SJCRH30 (cell line): Measurements from ENCODE around the gene MANEAL. TPM values are rescaled to one million over a fixed set of nuclear protein-coding genes. Genes with fewer than 3 reads are reported as not detected.
A peak's percentile ranks its signal among the peaks of the same experiment; 100 is the strongest.
"Not testable (repeated sequence)": the region's sequence is repeated elsewhere in the genome, so short reads cannot be mapped to it uniquely, and the experiment has no call there.

Experiments
- DNase-seq, 2 experiments: peaks; one replicate each; pipeline ENCODE4 v3.0.0-alpha.2; 2015 to 2020
- H3K27ac ChIP-seq: fragments of 250-450 bp; sonication (Bioruptor Pico); 2 replicates; pipeline ENCODE4 v1.5.1; 2020; ENCODE audit warnings: mild to moderate bottlenecking, moderate library complexity
- H3K27me3 ChIP-seq: fragments of 250-450 bp; sonication (Bioruptor Pico); 2 replicates; pipeline ENCODE4 v1.5.1; 2020; ENCODE audit warnings: mild to moderate bottlenecking, moderate library complexity
- H3K36me3 ChIP-seq: fragments of 250-450 bp; sonication (Bioruptor Pico); 2 replicates; pipeline ENCODE4 v1.5.1; 2020; ENCODE audit warnings: mild to moderate bottlenecking, moderate library complexity
- H3K4me1 ChIP-seq: fragments of 250-450 bp; sonication (Bioruptor Pico); 2 replicates; pipeline ENCODE4 v1.5.1; 2020; ENCODE audit warnings: mild to moderate bottlenecking, moderate library complexity
- H3K4me3 ChIP-seq: fragments of 250-450 bp; sonication (Bioruptor Pico); 2 replicates; pipeline ENCODE4 v1.5.1; 2020; ENCODE audit warnings: mild to moderate bottlenecking, moderate library complexity
- H3K9me3 ChIP-seq: fragments of 250-450 bp; sonication (Bioruptor Pico); replicated peaks from 2 replicates; pipeline ENCODE4 v1.5.1; 2020; ENCODE audit warnings: mild to moderate bottlenecking, moderate library complexity
- total RNA-seq: library from RNA; depleted of rRNA; stranded (reverse); fragments of >200 nt; shearing (Covaris generic); gene quantifications from 2 replicates; pipeline ENCODE4 v1.2.3, GENCODE V29; 2014

The MANEAL gene
- total RNA-seq, 1 experiment from 2014 or later, result 32.3 TPM

DNA sequence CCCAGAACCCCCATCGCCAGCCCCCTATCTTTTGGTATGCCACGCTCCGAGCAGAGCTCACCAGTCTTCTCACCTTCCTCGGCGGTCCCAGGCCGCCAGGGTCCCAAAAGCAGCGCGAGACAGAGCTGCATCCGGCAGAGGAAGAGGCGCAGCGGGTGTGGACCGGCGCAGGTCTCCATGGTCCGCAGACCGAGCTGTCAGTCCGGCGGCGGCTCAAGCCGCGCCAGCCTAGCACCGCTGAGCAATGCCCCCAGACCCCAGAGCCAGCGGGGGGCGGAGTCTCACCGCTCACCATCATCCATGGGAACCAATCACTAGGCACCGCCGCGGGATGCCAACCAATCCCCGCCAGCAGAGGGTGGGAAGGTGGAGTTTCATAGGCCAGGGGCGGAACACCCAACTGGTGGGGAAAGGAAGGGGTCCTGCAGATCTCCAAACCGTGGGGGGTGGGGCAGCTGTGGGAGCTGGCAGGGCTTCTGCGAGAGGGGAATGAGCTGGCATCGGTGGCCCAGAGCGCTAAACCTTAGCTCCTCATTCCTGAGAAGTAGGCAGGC lies 28.7 kb upstream of the MANEAL start, which contains the start of gene EPHA10:
Gene EPHA10, minus strand, starts transcription at position 233 of the 554 bp plus-strand sequence. Its CDS starts 54 bp downstream, at position 179.
- Histone ChIP-seq H3K4me1 (no peaks in the 10 kb centered on the region), H3K9me3 (no peaks in the 10 kb centered on the region), H3K4me3 (no peak within 1 kb of the TSS), H3K36me3 (no peaks in the 10 kb centered on the region), H3K27me3 (no peaks in the 10 kb centered on the region), H3K27ac (no peak within 1 kb of the TSS)
- no peak for DNase-seq

DNA sequence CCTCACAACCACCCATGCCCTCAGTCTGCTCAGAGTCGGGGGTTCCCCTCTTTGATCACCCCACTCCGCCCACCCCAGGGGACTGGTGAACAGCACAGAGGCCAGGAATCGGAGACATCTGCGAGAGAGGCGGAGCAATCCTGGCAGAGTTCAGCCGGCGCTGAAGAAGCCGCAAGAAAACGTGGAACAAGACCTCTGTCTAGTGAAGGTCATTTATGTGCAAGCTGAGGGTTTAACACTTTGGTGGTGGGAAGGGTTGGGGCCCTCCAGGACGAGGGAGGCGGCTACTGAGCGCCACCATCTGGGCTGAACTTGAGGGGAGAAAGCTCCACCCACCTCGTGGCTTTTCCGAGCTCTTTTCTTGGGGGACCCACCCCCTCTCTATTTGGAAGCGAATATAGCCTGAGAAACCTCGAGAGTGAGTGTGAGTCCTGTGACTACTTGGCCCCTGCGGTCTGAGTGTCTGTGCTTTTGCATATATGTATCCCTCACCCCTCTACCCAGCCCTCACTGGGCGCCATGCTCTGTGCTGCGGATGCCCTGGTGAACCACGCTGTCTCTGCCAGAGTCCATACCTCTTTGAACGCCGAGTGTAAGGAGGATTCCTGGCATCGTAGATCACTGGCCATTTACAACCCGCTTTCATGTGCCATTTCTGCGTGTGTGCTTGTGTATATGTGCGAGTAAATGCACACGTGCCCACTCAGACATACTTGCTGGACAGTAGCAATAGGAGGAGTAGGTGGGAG lies 27.6 kb upstream of the MANEAL start:
- Histone ChIP-seq H3K4me3 (no peak overlapping the region), H3K27me3 (no peaks in the 10 kb centered on the region), H3K9me3 (no peaks in the 10 kb centered on the region), H3K4me1 (no peaks in the 10 kb centered on the region), H3K36me3 (no peaks in the 10 kb centered on the region), H3K27ac (no peak overlapping the region)
- no peak for DNase-seq

DNA sequence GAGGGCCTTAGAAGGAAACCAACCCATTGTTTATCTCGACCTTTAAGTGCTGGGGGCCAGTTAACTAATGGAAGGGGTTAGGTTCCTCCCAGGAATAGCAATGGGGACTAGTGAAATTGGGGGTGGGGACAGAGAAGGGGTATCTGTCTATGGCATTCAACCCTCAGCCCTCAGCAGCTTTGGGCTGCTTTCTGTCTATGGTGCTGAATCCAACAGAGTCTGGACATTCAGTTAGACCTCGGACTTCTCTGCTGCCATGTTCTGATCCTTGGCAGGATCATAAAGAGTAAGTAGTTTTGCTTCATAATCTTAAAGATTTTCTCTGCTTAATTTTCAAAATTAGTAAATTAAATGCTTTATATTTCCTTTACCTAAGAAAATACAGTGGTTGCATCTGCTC lies 26.2 kb upstream of the MANEAL start:
- Histone ChIP-seq H3K27me3 (no peaks in the 10 kb centered on the region), H3K4me3 (no peak overlapping the region), H3K36me3 (no peaks in the 10 kb centered on the region), H3K4me1 (no peaks in the 10 kb centered on the region), H3K27ac (no peak overlapping the region), H3K9me3 (no peaks in the 10 kb centered on the region)
- no peak for DNase-seq

DNA sequence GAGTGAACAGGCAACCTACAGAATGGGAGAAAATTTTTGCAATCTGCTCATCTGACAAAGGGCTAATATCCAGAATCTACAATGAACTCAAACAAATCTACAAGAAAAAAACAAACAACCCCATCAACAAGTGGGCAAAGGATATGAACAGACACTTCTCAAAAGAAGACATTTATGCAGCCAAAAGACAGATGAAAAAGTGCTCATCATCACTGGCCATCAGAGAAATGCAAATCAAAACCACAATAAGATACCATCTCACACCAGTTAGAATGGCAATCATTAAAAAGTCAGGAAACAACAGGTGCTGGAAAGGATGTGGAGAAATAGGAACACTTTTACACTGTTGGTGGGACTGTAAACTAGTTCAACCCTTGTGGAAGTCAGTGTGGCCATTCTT lies 22.2 kb upstream of the MANEAL start:
- H3K4me1 ChIP-seq, DNase-seq, H3K9me3 ChIP-seq, H3K4me3 ChIP-seq, H3K27ac ChIP-seq, H3K27me3 ChIP-seq, H3K36me3 ChIP-seq: not testable (repeated sequence)

DNA sequence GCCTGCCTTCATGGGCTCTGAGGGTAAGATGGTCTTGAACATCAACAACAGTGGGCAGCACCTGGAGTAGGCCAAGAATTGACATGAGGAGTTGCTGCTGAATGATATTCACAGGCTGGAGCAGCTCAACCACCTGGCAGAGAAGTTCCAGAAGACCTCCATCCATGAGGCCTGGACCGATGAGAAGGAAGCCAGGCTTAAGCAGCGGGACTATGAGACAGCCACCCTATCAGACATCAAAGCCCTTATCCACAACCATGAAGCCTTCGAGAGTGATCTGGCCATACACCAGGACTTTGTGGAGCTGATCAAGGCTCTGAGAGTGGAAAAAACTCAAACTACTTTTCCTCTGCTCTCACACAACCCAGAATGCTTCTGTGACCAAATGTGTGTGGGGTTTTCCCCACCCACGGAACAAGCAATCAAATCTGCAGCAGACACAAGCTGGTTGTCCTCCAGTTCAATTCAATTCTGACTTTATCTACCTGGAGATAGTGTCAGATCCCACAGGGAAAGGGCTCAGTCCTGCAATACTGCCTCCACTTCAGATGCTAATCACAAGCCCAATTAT lies 16.6 kb upstream of the MANEAL start:
- no peaks in the 10 kb centered on the region for H3K36me3 ChIP-seq
- DNase-seq, result no peak
- H3K9me3 ChIP-seq, result no peaks in the 10 kb centered on the region
- no peak overlapping the region for H3K27ac ChIP-seq
- H3K4me1 ChIP-seq, result no peaks in the 10 kb centered on the region
- H3K4me3 ChIP-seq, result no peak overlapping the region
- H3K27me3 ChIP-seq, result peaks cover 6% of the 10 kb centered on the region; the same call in 1 of the 2 replicates

DNA sequence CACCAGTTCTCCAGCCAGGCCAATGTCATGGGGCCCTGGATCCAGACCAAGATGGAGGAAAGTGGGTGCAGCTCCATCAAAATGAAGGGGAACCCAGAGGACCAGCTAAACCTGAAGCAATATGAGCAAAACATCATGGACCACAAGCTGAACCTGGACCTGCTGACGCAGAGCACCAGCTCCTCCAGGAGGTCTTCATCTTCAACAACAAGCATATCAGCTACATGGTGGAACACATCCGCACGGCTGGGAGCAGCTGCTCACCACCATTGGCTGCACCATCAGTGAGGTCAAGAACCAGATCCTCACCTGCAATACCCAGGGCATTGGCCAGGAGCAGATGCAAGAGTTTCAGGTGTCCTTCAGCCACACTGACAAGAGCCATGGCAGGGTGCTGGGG lies 15.0 kb upstream of the MANEAL start:
- Histone ChIP-seq H3K36me3 (no peaks in the 10 kb centered on the region), H3K27ac (no peak overlapping the region), H3K9me3 (no peaks in the 10 kb centered on the region), H3K4me1 (no peaks in the 10 kb centered on the region), H3K27me3 (peaks cover 8% of the 10 kb centered on the region; the same call in 1 of the 2 replicates), H3K4me3 (no peak overlapping the region)
- DNase-seq, result no peak

DNA sequence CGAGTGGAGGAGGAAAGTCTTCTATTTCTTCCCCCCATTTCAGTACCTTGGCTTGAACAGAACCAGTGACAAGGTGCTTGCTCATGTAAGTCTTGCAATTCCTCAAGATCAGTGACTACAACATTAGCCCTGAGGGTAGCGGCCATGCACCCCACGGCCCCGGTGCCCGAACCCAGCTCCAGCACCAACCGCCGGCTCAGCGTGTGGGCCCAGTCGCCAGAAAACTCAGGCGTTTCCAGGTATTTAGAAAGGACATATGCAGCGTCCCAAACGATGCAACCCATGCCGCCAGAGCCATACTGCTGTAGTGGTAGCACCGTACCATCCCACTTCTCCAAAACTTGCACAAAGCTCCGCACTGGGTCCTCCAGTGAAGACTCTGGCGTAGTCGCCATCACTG lies 11.2 kb upstream of the MANEAL start:
- H3K36me3 ChIP-seq, result no peaks in the 10 kb centered on the region
- no peak overlapping the region for H3K4me3 ChIP-seq
- no peaks in the 10 kb centered on the region for H3K4me1 ChIP-seq
- peaks cover 12% of the 10 kb centered on the region; the same call in 1 of the 2 replicates for H3K27me3 ChIP-seq
- no peak for DNase-seq
- H3K9me3 ChIP-seq, result no peaks in the 10 kb centered on the region
- no peak overlapping the region for H3K27ac ChIP-seq

DNA sequence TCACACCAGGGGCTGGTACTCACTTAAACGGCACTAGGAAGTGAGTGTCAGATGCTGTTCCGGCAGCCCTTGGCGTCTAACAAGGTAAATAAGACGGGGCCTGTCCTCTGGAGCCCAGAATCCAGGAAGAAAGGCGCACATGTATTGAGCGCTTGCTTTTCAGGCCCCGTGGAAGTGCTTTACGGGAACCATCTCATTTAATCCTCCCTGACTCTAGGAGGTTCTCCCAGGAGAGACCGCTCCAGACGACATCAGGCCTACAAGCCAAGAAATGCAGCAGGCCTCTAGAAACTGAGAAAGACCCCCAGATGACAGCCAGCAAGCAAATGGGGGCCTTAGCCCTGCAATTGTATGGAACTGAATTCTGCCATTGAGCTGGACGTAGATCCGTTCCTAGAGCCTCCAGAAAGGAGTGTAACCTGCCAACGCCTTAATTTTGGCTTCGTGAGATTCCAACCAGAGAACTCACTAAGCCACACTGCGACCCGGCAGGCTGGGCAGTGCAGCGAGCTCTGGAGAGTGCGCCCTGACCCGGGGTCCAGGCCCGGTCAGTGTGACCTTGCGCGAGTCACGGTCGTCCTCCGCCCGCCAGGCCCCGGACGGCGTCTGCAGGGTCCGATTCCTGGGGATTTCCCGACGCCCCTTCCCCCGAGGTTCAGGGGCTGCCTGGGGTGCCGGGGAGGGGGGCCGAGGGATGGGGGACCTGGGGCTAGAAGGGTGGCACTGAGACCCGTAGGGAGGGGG lies 532 bp upstream of the MANEAL start:
- H3K9me3 ChIP-seq, result no peaks in the 10 kb centered on the region
- H3K27me3 ChIP-seq, result 0 out of 2 replicates have a peak, but pooled peaks cover 2% of the 10 kb centered on the region
- peaks cover 2% of the 10 kb centered on the region; the same call in 1 of the 2 replicates for H3K36me3 ChIP-seq
- no peak for DNase-seq
- H3K4me3 ChIP-seq, result peak overlapping the region; percentile 74
- no peaks in the 10 kb centered on the region for H3K4me1 ChIP-seq
- no peak overlapping the region for H3K27ac ChIP-seq

DNA sequence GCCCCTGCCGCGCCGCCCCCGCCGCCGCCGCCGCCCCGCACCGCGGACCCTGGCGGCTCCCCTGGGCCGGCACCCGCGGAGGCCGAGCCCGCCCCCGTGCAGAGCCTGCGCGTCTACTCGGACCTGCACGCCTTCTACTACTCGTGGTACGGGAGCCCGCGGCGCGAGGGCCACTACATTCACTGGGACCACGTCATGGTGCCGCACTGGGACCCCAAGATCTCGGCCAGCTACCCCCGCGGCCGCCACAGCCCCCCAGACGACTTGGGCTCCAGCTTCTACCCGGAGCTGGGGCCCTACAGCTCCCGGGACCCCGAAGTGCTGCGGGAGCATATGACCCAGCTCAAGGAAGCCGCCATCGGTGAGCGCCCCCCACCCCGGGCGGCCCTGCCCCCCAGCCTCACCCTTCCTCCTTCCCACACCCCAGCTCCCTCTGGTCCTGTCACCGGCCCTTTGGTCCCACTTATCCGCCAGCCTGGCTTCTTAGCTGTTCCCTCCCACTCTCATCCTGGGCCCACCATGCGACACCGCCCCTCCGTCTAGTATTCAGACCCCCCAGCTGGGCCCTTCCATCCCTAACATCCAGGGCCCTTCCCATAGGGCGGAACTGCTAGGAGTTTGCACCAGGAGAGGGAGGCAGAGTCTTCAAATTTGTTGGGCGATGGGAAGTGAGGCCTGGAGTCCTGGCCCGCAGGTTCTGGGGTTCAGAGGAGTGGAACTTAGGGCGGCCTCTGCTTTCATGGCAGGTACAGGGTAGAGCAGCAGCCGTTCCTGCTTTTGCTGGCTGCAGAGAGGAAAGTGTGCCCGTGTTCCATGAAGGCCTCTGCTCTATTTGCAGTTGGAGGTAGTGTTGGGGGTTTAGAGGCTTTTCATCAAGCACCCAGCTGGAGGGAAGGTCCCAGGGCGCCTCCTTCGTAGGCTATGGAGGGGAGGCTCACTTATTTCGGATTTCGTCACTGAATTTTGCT lies 1.0 kb downstream of the MANEAL start:
- H3K27me3 ChIP-seq, result 0 out of 2 replicates have a peak, but pooled peaks cover 2% of the 10 kb centered on the region
- DNase-seq, result peak; percentile 17 to 42
- no peak overlapping the region for H3K27ac ChIP-seq
- H3K36me3 ChIP-seq, result peaks cover 6% of the 10 kb centered on the region; the same call in 1 of the 2 replicates
- H3K4me1 ChIP-seq, result no peaks in the 10 kb centered on the region
- H3K4me3 ChIP-seq, result peak overlapping the region; percentile 74
- no peaks in the 10 kb centered on the region for H3K9me3 ChIP-seq

DNA sequence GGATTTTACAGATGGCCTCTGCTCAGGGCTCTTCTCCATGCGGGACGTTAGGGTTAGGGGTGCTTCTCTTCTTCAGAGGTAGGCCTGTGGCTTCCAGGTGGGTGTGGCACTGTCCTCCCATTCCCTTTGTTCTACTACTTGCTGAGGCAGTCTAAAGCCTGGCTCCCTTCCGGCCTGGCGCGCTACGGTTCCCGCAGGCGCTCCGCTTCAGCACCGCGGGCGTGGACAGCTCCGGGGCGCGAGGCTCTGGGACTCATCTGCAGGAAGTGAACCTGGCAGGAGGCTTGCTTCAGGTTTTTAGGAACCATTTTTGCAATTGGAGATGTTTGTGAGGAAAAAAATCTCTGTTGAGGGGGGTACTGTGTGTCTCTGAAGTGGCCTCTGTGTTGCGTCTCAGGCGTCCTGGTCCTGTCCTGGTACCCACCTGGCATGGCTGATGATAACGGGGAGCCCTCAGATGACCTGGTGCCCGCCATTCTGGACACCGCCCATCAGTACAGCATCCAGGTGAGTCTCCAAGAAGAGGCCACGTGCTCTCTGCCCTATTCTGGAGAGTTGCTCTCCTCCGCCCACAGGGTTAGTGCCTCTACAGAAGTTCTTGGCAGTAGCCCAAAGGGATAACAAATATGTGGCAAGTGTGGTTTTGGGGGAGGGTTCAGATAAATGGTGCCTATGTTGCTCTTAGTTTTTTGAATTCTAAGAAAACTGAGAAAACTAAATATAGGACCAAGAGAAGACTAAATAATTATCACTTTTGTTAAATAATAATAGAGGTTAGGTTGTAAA lies 1.9 kb downstream of the MANEAL start:
- Histone ChIP-seq H3K9me3 (no peaks in the 10 kb centered on the region), H3K27me3 (no peaks in the 10 kb centered on the region), H3K36me3 (peaks cover 8% of the 10 kb centered on the region; the same call in 1 of the 2 replicates), H3K27ac (no peak overlapping the region), H3K4me1 (no peaks in the 10 kb centered on the region), H3K4me3 (no peak overlapping the region)
- DNase-seq, result peak; percentile 26 to 30

DNA sequence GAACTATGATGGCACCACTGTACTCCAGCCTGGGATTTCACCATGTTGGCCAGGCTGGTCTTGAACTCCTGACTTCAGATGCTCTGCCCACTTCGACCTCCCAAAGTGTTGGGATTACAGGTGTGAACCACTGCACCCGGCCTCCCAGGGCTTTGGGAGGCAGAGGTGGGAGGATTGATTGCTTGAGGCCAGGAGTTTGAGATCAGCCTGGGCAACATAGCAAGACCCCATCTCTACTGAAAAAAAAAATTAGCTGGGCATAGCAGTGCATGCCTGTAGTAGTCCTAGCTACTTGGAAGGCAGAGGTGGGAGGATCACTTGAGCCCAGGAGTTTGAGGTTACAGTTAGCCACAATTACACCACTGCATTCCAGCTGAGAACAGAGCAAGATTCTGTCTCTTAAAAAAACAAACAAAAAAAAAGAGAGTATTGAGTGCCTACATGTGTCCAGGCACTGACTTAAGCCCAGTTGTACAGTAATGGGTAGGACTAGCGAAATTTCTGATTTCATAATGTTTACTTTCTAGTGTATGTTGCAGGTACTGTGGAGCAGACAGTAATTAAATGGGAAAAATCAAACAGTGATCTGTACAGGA lies 4.2 kb downstream of the MANEAL start:
- no peaks in the 10 kb centered on the region for H3K27me3 ChIP-seq
- no peak for DNase-seq

DNA sequence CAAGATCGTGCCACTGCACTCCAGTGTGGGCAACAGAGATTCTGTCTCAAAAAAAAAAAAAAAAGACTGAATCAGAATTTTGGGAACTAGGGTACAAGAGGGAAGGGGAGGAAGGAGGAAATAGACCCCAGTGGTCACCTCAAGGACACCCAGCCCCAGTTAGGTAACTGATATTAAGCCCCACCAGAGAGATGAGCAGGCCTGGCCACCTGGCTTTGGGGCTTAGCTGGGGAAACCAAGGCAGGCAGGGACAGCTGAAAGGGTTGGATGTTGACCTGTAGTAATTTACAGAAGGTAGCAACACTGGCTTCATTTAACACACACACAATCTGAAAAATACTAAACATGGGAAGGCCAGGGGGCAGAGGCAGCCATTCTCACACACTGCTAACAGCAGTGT lies 8.8 kb downstream of the MANEAL start:
- no peak overlapping the region for H3K4me3 ChIP-seq
- no peak for DNase-seq
- H3K27me3 ChIP-seq, result no peaks in the 10 kb centered on the region
- H3K9me3 ChIP-seq, result no peaks in the 10 kb centered on the region
- no peak overlapping the region for H3K27ac ChIP-seq
- H3K36me3 ChIP-seq, result peaks cover 62% of the 10 kb centered on the region
- peaks cover 3% of the 10 kb centered on the region; the same call in 1 of the 2 replicates for H3K4me1 ChIP-seq

More for the DNA sequence above, 4.2 kb downstream of the MANEAL start:
- H3K9me3 ChIP-seq, result no peaks in the 10 kb centered on the region
- H3K4me1 ChIP-seq, result no peaks in the 10 kb centered on the region
- H3K36me3 ChIP-seq, result peaks cover 21% of the 10 kb centered on the region
- H3K27ac ChIP-seq, result no peak overlapping the region
- no peak overlapping the region for H3K4me3 ChIP-seq

DNA sequence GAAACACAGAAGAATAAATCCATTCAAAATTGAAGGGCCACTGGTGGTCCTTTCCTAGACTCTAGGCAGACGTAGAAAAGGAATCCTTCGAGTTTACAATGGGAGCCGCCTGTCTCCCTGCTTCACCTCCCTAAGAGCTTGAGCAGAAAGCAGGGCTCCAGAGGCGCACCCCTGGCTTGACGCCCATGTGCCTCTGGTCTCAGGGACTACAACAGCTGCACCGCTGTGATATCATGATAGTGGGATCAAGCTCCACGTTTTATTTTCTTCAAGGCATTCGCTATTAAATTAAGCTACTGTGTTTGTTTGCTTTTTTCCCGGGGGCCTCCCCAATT lies 13.5 kb downstream of the MANEAL start:
- H3K36me3 ChIP-seq, result peaks cover 47% of the 10 kb centered on the region
- DNase-seq, result peak; percentile 52 to 66

More for the DNA sequence above, 13.5 kb downstream of the MANEAL start:
- Histone ChIP-seq H3K4me1 (peaks cover 6% of the 10 kb centered on the region; the same call in 1 of the 2 replicates), H3K27ac (peak overlapping the region; percentile 66), H3K4me3 (peak overlapping the region; percentile 85), H3K27me3 (no peaks in the 10 kb centered on the region), H3K9me3 (no peaks in the 10 kb centered on the region)
